Transverse colon (tissue), 4 donors: ENCODE results near the gene CCDC9B. TPM values are rescaled to one million over a fixed set of nuclear protein-coding genes. Genes with fewer than 3 reads are reported as not detected.

Experiments
- DNase-seq: peaks from one replicate; pipeline ENCODE4 v3.0.0-alpha.2; 2019
- H3K27ac ChIP-seq, 4 donors: fragments of 200-600 bp; sonication (generic); 2 replicates each; pipeline ENCODE4 v1.5.1; 2016 to 2018; ENCODE audit warnings: inconsistent platforms in 4 of 4
- H3K27me3 ChIP-seq: fragments of 200-600 bp; sonication (generic); 2 replicates; pipeline ENCODE4 v1.5.1; 2017; ENCODE audit warnings: inconsistent platforms
- H3K36me3 ChIP-seq, 4 donors: fragments of 200-600 bp; sonication (generic); 2 replicates each; pipeline ENCODE4 v1.5.1; 2017 to 2019; ENCODE audit warnings: inconsistent platforms in 4 of 4
- H3K4me1 ChIP-seq, 4 donors: fragments of 200-600 bp; sonication (generic); 2 replicates each; pipeline ENCODE4 v1.5.1; 2017 to 2020; ENCODE audit warnings: inconsistent platforms in 4 of 4
- H3K4me3 ChIP-seq, 4 donors: fragments of 200-600 bp; sonication (generic); 1 replicate in 1 of 4; 2 replicates in 3 of 4; pipeline versions ENCODE4 v1.5.1 to v1.6.1; 2017 to 2019; ENCODE audit warnings: inconsistent platforms in 4 of 4
- H3K9me3 ChIP-seq, 2 donors: fragments of 200-600 bp; sonication (generic); 2 replicates each; pipeline ENCODE4 v1.5.1; 2017 to 2019; ENCODE audit warnings: inconsistent platforms in 2 of 2
- CTCF ChIP-seq, 5 experiments: fragments of 200-600 bp in 3 of 5; fragments of 450-650 bp in 2 of 5; sonication (generic) in 3 of 5; IDR thresholded peaks; 1 replicate in 2 of 5; 2 replicates in 3 of 5; pipeline ENCODE4 v1.5.1; 2016 to 2017; ENCODE audit warnings: antibody characterized with exemption in 5 of 5, inconsistent platforms in 3 of 5, mild to moderate bottlenecking in 2 of 5, moderate library complexity in 1 of 5
- EP300 ChIP-seq: sonication (generic); formaldehyde crosslinking; IDR thresholded peaks from one replicate; pipeline ENCODE4 v1.6.1; 2017; ENCODE audit warnings: antibody characterized with exemption, low read depth
- POLR2A ChIP-seq: fragments of 450-650 bp; IDR thresholded peaks from one replicate; pipeline ENCODE4 v1.6.1; 2016; ENCODE audit warnings: antibody characterized with exemption, mild to moderate bottlenecking, moderate library complexity
- POLR2AphosphoS5 ChIP-seq, 3 donors: sonication (generic); formaldehyde crosslinking; IDR thresholded peaks; one replicate each; pipeline ENCODE4 v1.6.1; 2016; ENCODE audit warnings: antibody characterized with exemption in 3 of 3
- WGBS, 2 donors: methylation state at CpG; one replicate each; pipeline ENCODE4 v1.1.5; 2018; ENCODE audit warnings: low coverage in 1 of 2; 5-methylcytosine and 5-hydroxymethylcytosine counted together
- in situ Hi-C, 4 donors: fragments of 200-750 bp; cut with MboI; loops; one replicate each; pipeline versions ENCODE4 v1.15.0 to v1.15.1; 2017; ENCODE audit warnings: low sequenced_read_pairs in 3 of 4, low pct_ligation_motif_present in 1 of 4, low pct_unique_long_range_greater_than_20kb in 1 of 4
- intact Hi-C: fragments of 100-400 bp; cut with DNase I; formaldehyde crosslinking; loops from one replicate; pipeline ENCODE4 v1.15.1; 2023; ENCODE audit warnings: low total_unique reads
- total RNA-seq, 4 donors: library from RNA; depleted of rRNA; stranded (reverse); fragments of >200 nt; gene quantifications; one replicate each; pipeline ENCODE4 v1.1.0, GENCODE V29; 2016

The CCDC9B gene
- total RNA-seq, 4 donors from 2014 or later = 22.0 to 49.4 (median 36.9) TPM

- no peak for DNase-seq
- peak overlapping the region in 3 of 4 donors; percentile 73 to 91 (median 83) for H3K4me3 ChIP-seq
- WGBS, 2 donors = 49 to 75% methylated on average over 1 to 2 of the region's 2 CpGs
Observed at GRCh38 chr15:40325188-40325587, 15.6 kb downstream of the CCDC9B start.

GRCh38 chr15:40323953-40324937 lies 16.5 kb downstream of the CCDC9B start:
- Histone ChIP-seq H3K4me1 (peaks cover under 1 to 52% (median 22%) of the 10 kb centered on the region in 4 donors), H3K27me3 (no peaks in the 10 kb centered on the region), H3K4me3 (peak overlapping the region; percentile 41 to 91 (median 78)), H3K27ac (peak overlapping the region; percentile 89 to 98 (median 96)), H3K36me3 (no peaks in the 10 kb centered on the region), H3K9me3 (no peaks in the 10 kb centered on the region)
- in situ Hi-C loops = loop anchor here in 1 of 4 donors (25.0 kb wide), 1 partner anchor 88 kb away; the partner anchor contains the start of gene IVD
- 2% methylated on average over 67 of the region's 101 CpGs; no CpG with 5 or more reads in 1 of the 2 donors for WGBS, 2 donors
- DNase-seq = no peak
- intact Hi-C loops = loop anchor here (1.0 to 10.0 kb wide), 2 partner anchors 16 to 219 kb away; partner anchors contain the start of genes BMF and CCDC9B
- no peak for TF ChIP-seq EP300
- no peak for TF ChIP-seq POLR2A
- TF ChIP-seq POLR2AphosphoS5 (IDR thresholded peaks at IDR 0.05) = no peak
- TF ChIP-seq CTCF (IDR thresholded peaks at IDR 0.05) = no peak

More at GRCh38 chr15:40325188-40325587, 15.6 kb downstream of the CCDC9B start:
- peaks cover 8 to 58% (median 26%) of the 10 kb centered on the region in 4 donors for H3K4me1 ChIP-seq
- peak overlapping the region; percentile 89 to 98 (median 96) for H3K27ac ChIP-seq
- TF ChIP-seq POLR2A (no peak), EP300 (no peak), POLR2AphosphoS5 (IDR thresholded peaks at IDR 0.05) (no peak), CTCF (IDR thresholded peaks at IDR 0.05) (no peak)
- H3K27me3 ChIP-seq = no peaks in the 10 kb centered on the region
- intact Hi-C loops (loop anchor here (10.0 kb wide), 1 partner anchor 220 kb away; the partner anchor contains the start of gene BMF), in situ Hi-C loops (no loop called here)
- no peaks in the 10 kb centered on the region for H3K9me3 ChIP-seq
- H3K36me3 ChIP-seq = no peaks in the 10 kb centered on the region

- Histone ChIP-seq H3K27ac (peak within 1 kb of the TSS; percentile 89 to 98 (median 96)), H3K4me1 (peaks cover 0 to 43% (median 20%) of the 10 kb centered on the region in 4 donors), H3K27me3 (no peaks in the 10 kb centered on the region), H3K9me3 (no peaks in the 10 kb centered on the region), H3K4me3 (peak within 1 kb of the TSS; percentile 41 to 91 (median 78)), H3K36me3 (no peaks in the 10 kb centered on the region)
- in situ Hi-C loops (loop anchor here in 1 of 4 donors (25.0 kb wide), 1 partner anchor 89 kb away; the partner anchor contains the start of gene IVD), intact Hi-C loops (loop anchor here (1.0 to 10.0 kb wide), 2 partner anchors 17 to 219 kb away; partner anchors contain the start of genes BMF and CCDC9B)
- peak; percentile 60 to 83 (median 75) for TF ChIP-seq CTCF (IDR thresholded peaks at IDR 0.05)
- peak; percentile 42 for TF ChIP-seq EP300
- TF ChIP-seq POLR2AphosphoS5 (IDR thresholded peaks at IDR 0.05) = peak; percentile 34 to 61 (median 40)
- no peak for TF ChIP-seq POLR2A
- WGBS, 2 donors = 0% methylated on average over 56 of the region's 103 CpGs; no CpG with 5 or more reads in 1 of the 2 donors
- DNase-seq = peak; percentile 90
Observed at GRCh38 chr15:40323239-40323952, 17.3 kb downstream of the CCDC9B start, which contains the start of gene INAFM2. TSS of gene INAFM2 (plus strand) at chr15:40323692. CDS start at chr15:40324056, 364 bp downstream.
